Fibroblast of the conjunctiva (primary cell): ENCODE data around the gene RABAC1.
"Not testable (repeated sequence)": the region's sequence is repeated elsewhere in the genome, so short reads cannot be mapped to it uniquely, and the experiment has no call there.

ENCODE experiments used
- DNase-seq: peaks from one replicate; pipeline ENCODE4 v3.0.0-alpha.2; 2010; ENCODE audit warnings: low read depth

Gene RABAC1

GRCh38 chr19:41915021-41915775 lies 43.9 kb downstream of the RABAC1 start:
- DNase-seq = no peak

DNA sequence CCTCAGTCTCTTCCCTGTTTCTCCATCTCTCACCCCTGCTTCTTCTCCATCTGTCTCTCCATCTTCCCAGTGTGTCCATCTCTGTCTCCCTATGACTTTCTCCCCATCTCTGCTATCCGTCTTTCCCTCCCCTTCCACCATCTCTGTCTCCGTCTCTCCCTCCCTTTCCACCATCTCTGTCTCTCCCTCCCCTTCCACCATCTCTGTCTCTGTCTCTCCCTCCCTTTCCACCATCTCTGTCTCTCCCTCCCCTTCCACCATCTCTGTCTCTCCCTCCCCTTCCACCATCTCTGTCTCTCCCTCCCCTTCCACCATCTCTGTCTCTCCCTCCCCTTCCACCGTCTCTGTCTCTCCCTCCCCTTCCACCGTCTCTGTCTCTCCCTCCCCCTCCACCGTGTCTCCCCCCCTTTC lies 44.7 kb downstream of the RABAC1 start:
- DNase-seq = not testable (repeated sequence)

- DNase-seq = no peak
Observed at GRCh38 chr19:41913538-41914423, 45.3 kb downstream of the RABAC1 start.

DNA sequence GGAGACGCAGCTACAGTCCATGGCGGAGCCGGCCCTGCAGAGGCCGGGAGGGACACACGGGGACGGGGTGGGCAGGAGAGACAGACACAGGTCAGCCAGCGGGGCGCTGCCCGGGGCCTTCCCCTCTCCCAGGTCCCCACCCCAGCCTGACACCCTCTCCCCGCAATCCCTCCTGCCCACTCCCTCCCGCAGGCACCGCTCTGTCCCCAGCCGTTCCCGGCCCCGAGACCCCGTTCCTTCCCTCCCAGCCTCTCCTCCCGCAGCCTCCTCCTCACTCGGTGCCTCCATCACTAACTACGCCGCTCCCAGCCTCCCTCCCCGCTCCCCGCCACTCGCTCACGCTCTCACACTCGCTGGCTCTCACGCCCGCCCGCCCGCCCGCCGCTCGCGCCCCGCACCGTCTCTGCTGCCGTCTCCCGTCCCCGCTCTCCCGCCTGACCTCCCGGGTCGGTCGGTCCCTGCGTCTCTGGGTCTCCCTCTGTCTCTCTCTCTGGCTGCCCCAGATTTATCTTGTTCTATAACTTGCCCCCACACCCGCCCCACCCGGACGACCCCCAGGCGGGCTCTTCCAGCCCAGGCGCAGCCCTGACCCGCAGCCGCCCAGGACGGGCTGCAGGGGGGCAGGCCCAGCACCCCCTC lies 46.1 kb downstream of the RABAC1 start:
- no peak for DNase-seq

- DNase-seq = no peak
Observed at GRCh38 chr19:41911889-41912731, 47.0 kb downstream of the RABAC1 start.

DNA sequence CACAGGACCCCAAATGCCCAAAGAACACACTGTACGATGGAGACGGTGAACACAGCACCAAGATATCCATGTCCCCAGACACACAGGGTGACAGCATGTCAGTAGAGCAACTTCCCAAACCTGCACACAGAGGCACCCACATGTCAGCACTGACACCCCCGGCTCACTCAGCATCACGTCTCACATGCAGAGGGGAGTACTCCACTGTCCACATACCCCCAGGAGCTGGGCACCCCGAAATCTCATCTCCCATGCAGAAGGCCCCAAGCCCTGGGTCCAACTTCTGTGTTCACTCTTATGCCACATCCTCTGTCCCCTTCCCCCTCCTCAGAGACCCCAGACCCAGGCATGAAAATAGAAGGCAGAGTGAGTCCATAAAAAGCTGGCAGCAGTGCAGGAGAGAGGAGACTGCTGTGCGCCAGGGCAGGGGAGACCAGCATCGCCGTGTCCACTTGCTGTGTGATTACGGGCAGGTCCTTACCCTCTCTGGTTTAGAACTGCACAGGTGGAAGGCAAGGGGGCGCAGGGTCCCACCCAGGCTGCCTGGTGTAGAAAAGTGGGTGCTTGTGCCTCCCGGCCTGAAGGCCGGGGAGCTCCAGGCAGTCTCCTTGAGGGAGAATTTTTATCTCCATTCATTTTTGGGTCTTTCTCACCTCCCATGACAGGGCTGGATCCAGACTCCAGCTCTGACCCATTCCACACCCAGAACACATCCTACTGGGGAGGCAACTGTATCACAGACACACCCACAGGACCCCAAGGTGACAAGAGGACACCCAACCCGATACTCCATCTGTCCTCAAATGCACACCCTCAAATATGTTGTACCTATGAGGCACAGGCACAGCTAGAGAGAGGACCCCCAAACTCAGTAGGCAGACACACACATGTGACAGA lies 47.9 kb downstream of the RABAC1 start:
- DNase-seq = no peak

- no peak for DNase-seq
Observed at GRCh38 chr19:41910240-41910991, 48.7 kb downstream of the RABAC1 start.

DNA sequence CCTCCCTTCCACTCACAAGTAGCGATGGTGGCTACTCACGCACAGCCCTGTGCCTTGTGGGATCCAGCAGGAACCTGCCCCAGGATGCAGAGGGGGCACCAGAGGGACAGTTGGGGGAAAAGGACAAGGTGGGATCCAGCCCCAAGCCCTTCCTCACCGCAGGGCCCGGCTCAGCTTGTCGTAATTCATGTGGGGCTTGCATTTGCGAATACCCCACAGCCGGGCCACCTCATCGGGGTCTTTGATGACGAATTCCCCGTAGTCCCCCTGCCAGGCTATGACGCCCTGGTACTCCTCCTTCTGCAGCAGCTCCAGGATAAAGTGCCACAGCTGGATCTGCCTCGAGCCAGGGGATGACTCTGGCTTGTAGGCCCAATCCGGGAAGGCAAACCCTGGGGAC lies 49.4 kb downstream of the RABAC1 start:
- DNase-seq = no peak

DNA sequence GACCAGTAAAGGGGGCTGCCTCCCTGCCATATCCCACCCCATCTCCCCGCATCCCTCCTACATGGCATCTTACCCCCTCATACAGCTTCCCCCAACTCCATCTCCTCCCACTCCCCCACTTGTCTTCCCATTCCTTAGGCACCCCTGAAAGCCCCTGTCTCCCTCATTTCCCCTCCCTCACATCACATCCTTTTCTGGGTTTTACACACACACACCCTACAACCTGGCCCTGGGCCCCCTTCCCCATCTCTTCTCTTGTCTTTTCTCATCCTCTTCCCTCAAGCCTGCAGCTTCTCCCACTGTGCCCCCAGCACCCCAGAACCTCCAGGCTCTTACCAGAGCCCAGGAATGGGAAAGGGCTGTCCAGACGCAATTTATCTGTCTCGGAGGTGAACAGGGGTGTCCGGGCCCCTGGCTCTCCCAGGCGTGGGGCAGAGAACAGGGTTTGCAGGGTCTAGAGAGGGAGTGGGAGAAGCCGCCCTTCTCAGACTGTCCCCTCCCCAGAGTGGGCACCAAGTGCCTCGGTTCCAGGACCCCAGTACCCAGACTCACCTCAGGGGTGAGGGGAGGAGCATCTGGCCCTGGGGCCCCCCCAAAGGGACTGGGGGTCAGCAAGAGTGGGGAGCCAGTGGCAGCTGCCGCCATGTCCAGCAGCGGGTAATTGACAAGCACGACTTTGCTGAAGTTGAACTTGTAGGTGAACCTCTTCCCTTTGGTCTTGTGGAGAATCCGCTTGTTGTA lies 50.2 kb downstream of the RABAC1 start:
- no peak for DNase-seq

GRCh38 chr19:41907994-41908615 lies 51.0 kb downstream of the RABAC1 start:
- DNase-seq = no peak

DNA sequence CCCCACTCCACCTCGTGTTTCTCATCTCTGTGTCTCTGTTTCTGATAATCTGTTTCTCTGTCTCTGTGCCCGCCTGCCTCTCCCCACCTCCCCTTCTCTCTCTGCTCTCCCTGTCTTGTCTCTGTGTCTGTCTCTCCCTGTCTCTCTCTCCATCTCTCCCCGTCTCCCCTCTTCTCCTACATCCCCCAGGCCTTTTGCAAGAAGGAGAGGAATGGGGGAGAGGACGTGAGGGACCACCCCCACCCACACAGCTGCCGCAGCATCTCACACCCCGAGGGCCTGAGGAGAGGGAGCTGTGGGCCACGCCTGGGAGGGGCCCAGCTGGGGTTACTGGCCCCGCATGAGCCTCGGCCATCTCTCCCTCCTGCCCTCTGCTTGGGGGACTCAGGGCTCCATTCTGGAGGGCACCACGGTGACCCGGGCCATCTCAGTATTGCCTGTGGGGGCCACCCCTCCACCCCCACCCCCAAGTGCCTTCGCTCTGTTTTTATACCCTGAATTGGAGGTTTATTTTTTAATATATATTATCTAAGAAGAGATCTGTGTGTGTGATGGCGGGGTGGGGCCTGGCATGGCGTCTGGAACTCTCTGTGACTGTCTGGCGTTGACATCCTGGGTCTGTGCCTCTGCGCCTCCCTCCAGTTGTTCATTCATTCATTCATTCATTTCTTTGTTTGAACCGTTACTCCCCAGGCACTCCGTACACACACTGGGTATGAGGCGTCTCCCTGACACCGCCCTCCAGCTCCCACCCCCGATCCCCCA lies 52.0 kb downstream of the RABAC1 start:
- no peak for DNase-seq
